ENCODE data around the gene NLRP11.
A peak's percentile ranks its signal among the peaks of the same experiment; 100 is the strongest.

The NLRP11 gene

GRCh38 chr19:55867101-55867500 is 35.3 kb upstream of the NLRP11 start:
- no peaks in the 10 kb centered on the region for H4K20me1 ChIP-seq (ENCODE audit: control insufficient read depth, insufficient read depth, low read depth, low read length)
- no peak overlapping the region for H3K4me3 ChIP-seq (ENCODE audit: low read length)
- H3K27me3 ChIP-seq (ENCODE audit: control insufficient read depth, low read length), result no peaks in the 10 kb centered on the region
- no peak overlapping the region for H3K27ac ChIP-seq (ENCODE audit: low read depth, low read length)
- no peaks in the 10 kb centered on the region for H3F3A ChIP-seq (ENCODE audit: control insufficient read depth, insufficient read depth)
- H3K79me2 ChIP-seq (ENCODE audit: control insufficient read depth, low read length), result peaks cover 17% of the 10 kb centered on the region
- H3K9me2 ChIP-seq (replicated peaks; ENCODE audit: control insufficient read depth, low read length), result no peaks in the 10 kb centered on the region
- TF ChIP-seq CTCF (IDR thresholded peaks at IDR 0.05; ENCODE audit: low read depth, low read length, poor library complexity, severe bottlenecking) (no peak), EZH2phosphoT487 (IDR thresholded peaks at IDR 0.05; ENCODE audit: borderline replicate concordance, low read length) (no peak)
- peaks cover 23% of the 10 kb centered on the region for H3K36me3 ChIP-seq (ENCODE audit: control insufficient read depth, low read length)
- peaks cover 2% of the 10 kb centered on the region; the same call in 1 of the 2 replicates for H3K9me3 ChIP-seq (ENCODE audit: control insufficient read depth, insufficient read depth, low read length)
- H3K4me2 ChIP-seq (ENCODE audit: low read length), result no peak overlapping the region
- H3K4me1 ChIP-seq (ENCODE audit: control insufficient read depth, low read length), result peaks cover 4% of the 10 kb centered on the region; the same call in 1 of the 2 replicates

- no peak for TF ChIP-seq EZH2phosphoT487 (IDR thresholded peaks at IDR 0.05; ENCODE audit: borderline replicate concordance, low read length)
- no peak for TF ChIP-seq CTCF (IDR thresholded peaks at IDR 0.05; ENCODE audit: low read depth, low read length, poor library complexity, severe bottlenecking)
- H4K20me1 ChIP-seq (ENCODE audit: control insufficient read depth, insufficient read depth, low read depth, low read length), result no peaks in the 10 kb centered on the region
- no peak overlapping the region for H3K27ac ChIP-seq (ENCODE audit: low read depth, low read length)
- peaks cover 2% of the 10 kb centered on the region; the same call in 1 of the 2 replicates for H3K9me3 ChIP-seq (ENCODE audit: control insufficient read depth, insufficient read depth, low read length)
- no peak overlapping the region for H3K4me3 ChIP-seq (ENCODE audit: low read length)
- no peaks in the 10 kb centered on the region for H3F3A ChIP-seq (ENCODE audit: control insufficient read depth, insufficient read depth)
- H3K4me1 ChIP-seq (ENCODE audit: control insufficient read depth, low read length), result peaks cover 9% of the 10 kb centered on the region
- peaks cover 22% of the 10 kb centered on the region for H3K79me2 ChIP-seq (ENCODE audit: control insufficient read depth, low read length)
- H3K36me3 ChIP-seq (ENCODE audit: control insufficient read depth, low read length), result peaks cover 28% of the 10 kb centered on the region
- no peak overlapping the region for H3K4me2 ChIP-seq (ENCODE audit: low read length)
- no peaks in the 10 kb centered on the region; the same call in 1 of the 2 replicates for H3K27me3 ChIP-seq (ENCODE audit: control insufficient read depth, low read length)
- H3K9me2 ChIP-seq (replicated peaks; ENCODE audit: control insufficient read depth, low read length), result no peaks in the 10 kb centered on the region
Observed at GRCh38 chr19:55866521-55866920, 34.7 kb upstream of the NLRP11 start.

- H3K4me3 ChIP-seq (ENCODE audit: low read length), result peak overlapping the region; percentile 80
- peak overlapping the region; percentile 87 for H3K4me2 ChIP-seq (ENCODE audit: low read length)
- peaks cover 12% of the 10 kb centered on the region for H3K27me3 ChIP-seq (ENCODE audit: control insufficient read depth, low read length)
- no peaks in the 10 kb centered on the region for H3K9me2 ChIP-seq (replicated peaks; ENCODE audit: control insufficient read depth, low read length)
- H3K79me2 ChIP-seq (ENCODE audit: control insufficient read depth, low read length), result peaks cover 53% of the 10 kb centered on the region
- no peak for TF ChIP-seq CTCF (IDR thresholded peaks at IDR 0.05; ENCODE audit: low read depth, low read length, poor library complexity, severe bottlenecking)
- no peak for TF ChIP-seq EZH2phosphoT487 (IDR thresholded peaks at IDR 0.05; ENCODE audit: borderline replicate concordance, low read length)
- H3F3A ChIP-seq (ENCODE audit: control insufficient read depth, insufficient read depth), result peaks cover 17% of the 10 kb centered on the region
- H3K36me3 ChIP-seq (ENCODE audit: control insufficient read depth, low read length), result peaks cover 31% of the 10 kb centered on the region
- peak overlapping the region; percentile 85 for H3K27ac ChIP-seq (ENCODE audit: low read depth, low read length)
- peaks cover 72% of the 10 kb centered on the region for H3K4me1 ChIP-seq (ENCODE audit: control insufficient read depth, low read length)
- H4K20me1 ChIP-seq (ENCODE audit: control insufficient read depth, insufficient read depth, low read depth, low read length), result no peaks in the 10 kb centered on the region
- 0 out of 2 replicates have a peak, but pooled peaks cover 3% of the 10 kb centered on the region for H3K9me3 ChIP-seq (ENCODE audit: control insufficient read depth, insufficient read depth, low read length)
Observed at GRCh38 chr19:55858969-55859368, 27.2 kb upstream of the NLRP11 start.

Data from DOHH2 (cell line).